ENCODE data around the gene TANC1. TPM values are rescaled to one million over a fixed set of nuclear protein-coding genes. Genes with fewer than 3 reads are reported as not detected.

Gene TANC1
- total and polyA plus RNA-seq, 4 donors = 23.0 to 31.6 (median 25.0) TPM

DNA sequence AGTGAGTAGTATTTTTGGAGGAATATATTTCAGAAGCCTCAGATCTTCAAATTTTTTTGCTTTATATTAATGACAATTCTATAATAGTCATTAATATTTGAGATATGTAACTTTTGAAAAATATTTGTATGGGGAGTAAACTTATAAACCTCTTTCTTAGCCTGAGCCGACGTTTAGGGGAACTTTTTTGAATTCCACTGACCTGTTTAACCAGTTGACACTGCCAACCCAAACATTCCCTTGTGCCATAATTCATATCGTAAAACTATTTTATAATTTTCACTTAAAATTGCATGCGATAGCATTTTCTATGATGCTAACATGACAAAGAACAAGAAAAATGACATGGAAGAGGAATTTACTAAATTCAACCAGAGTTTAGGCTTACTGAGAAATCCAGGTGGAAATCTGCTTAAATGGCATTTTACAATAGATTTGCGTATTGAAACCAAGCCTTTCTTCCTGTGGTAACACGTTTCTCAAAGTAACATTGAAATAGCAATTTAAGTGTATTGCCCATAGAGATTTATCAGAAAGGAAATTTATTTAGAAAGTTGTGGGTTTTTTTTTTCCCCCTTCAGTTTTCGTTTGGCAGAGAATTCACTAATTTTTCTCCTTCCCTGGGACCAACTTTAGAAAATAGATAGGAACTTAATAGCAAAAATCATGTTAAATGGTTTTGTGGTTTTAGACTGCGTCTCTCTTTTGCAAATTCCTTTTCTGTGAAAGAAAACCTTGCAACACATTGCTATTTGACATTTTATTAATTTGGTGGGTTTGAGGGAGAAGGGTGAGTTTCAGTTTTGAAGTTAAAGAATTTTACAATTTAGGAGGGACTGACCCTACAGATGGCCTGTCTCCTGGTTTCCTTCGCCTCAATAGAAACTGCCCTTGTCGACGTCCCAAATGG, 77.4 kb downstream of the TANC1 start:
- Histone ChIP-seq H3K4me3 (ENCODE audit: low read depth, low read length) (no peak overlapping the region), H3K9me3 (ENCODE audit: control insufficient read depth, insufficient read depth, low read length) (no peaks in the 10 kb centered on the region), H3K4me1 (ENCODE audit: control insufficient read depth, insufficient read depth, low read length) (no peaks in the 10 kb centered on the region), H3K27ac (ENCODE audit: low read depth, low read length) (no peak overlapping the region), H3K27me3 (ENCODE audit: control insufficient read depth, insufficient read depth, low read length) (no peaks in the 10 kb centered on the region), H3K36me3 (ENCODE audit: control insufficient read depth, insufficient read depth, low read length) (no peaks in the 10 kb centered on the region)
- 82% methylated on average over 3 of the region's 11 CpGs for WGBS (ENCODE audit: insufficient coverage)
- DNase-seq (ENCODE audit: low read depth in 4 of 6, low spot score in 6 of 6) = no peak

DNA sequence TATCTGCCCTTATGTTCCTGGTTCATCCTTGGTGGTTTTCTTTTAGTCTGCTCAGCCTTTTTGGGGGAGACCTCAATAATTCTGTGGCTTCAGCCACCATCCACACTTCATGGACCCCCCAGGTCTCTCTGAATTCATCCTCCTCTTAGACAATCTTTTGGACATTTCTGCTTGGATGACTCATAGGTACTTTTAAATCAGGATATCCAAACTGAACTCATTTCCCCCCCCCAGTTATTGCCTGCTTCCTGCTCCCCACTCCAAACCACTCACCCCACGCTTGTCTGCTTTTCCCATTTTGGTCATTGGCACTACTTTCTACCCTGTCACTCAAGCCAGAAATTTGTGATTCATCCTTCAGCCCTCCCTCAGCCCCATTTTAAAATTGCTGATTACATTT, 78.5 kb downstream of the TANC1 start:
- Histone ChIP-seq H3K36me3 (ENCODE audit: control insufficient read depth, insufficient read depth, low read length) (no peaks in the 10 kb centered on the region), H3K4me1 (ENCODE audit: control insufficient read depth, insufficient read depth, low read length) (peaks cover 5% of the 10 kb centered on the region), H3K27ac (ENCODE audit: low read depth, low read length) (no peak overlapping the region), H3K4me3 (ENCODE audit: low read depth, low read length) (no peak overlapping the region), H3K27me3 (ENCODE audit: control insufficient read depth, insufficient read depth, low read length) (no peaks in the 10 kb centered on the region), H3K9me3 (ENCODE audit: control insufficient read depth, insufficient read depth, low read length) (no peaks in the 10 kb centered on the region)
- 92% methylated on average over 1 of the region's 1 CpG for WGBS (ENCODE audit: insufficient coverage)
- no peak for DNase-seq (ENCODE audit: low read depth in 4 of 6, low spot score in 6 of 6)

DNA sequence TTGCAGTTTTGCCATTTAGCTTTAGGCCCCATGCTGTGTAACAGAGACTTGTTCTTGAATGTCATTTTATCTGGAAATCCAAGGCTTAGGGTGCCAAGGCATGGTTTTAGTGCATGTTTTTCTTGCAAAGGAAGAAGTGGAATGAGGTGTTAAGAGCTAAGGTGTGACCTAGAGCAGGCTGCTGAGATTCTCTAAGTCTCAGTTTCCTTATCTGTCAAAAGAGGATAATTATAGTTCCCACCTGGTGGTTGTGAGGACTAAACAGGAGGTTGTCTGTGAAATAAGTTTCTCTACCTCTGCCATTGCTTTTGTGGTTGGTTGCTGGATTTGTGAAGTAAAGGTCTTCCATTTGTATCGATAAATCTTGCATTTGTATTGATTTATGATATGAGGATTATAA, 82.0 kb downstream of the TANC1 start:
- WGBS (ENCODE audit: insufficient coverage) = 71% methylated on average over 1 of the region's 1 CpG
- H3K27ac ChIP-seq (ENCODE audit: low read depth, low read length) = peak overlapping the region; percentile 37
- H3K36me3 ChIP-seq (ENCODE audit: control insufficient read depth, insufficient read depth, low read length) = no peaks in the 10 kb centered on the region
- H3K4me1 ChIP-seq (ENCODE audit: control insufficient read depth, insufficient read depth, low read length) = peaks cover 7% of the 10 kb centered on the region
- no peak overlapping the region for H3K4me3 ChIP-seq (ENCODE audit: low read depth, low read length)
- no peak for DNase-seq (ENCODE audit: low read depth in 4 of 6, low spot score in 6 of 6)
- no peaks in the 10 kb centered on the region for H3K27me3 ChIP-seq (ENCODE audit: control insufficient read depth, insufficient read depth, low read length)
- no peaks in the 10 kb centered on the region for H3K9me3 ChIP-seq (ENCODE audit: control insufficient read depth, insufficient read depth, low read length)

DNA sequence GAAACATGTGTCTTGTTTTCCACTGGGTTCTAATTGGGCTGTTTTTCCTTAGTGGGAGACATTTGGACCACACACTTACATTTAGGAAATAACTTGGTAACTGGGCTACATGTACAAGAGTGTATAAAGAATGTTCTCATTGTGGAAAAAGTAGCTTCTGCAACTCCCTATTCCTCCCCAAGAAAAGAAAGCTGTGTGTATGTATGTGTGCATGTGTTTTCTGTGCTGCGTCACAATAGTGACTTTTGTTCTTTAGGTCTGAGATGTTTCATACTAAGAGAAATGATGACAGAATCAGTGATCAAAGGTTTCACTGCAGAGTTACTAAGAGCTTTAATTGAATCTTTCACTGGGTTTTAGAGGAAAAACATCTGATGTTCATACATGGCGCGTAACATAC, 82.7 kb downstream of the TANC1 start:
- no peaks in the 10 kb centered on the region for H3K9me3 ChIP-seq (ENCODE audit: control insufficient read depth, insufficient read depth, low read length)
- peak in 1 of 6 donors; percentile 41 for DNase-seq (ENCODE audit: low read depth in 4 of 6, low spot score in 6 of 6)
- H3K4me3 ChIP-seq (ENCODE audit: low read depth, low read length) = no peak overlapping the region
- no peaks in the 10 kb centered on the region for H3K36me3 ChIP-seq (ENCODE audit: control insufficient read depth, insufficient read depth, low read length)
- H3K4me1 ChIP-seq (ENCODE audit: control insufficient read depth, insufficient read depth, low read length) = peaks cover 7% of the 10 kb centered on the region
- WGBS (ENCODE audit: insufficient coverage) = no CpG with 5 or more reads among the region's 3 CpGs
- peak overlapping the region; percentile 11 for H3K27ac ChIP-seq (ENCODE audit: low read depth, low read length)
- no peaks in the 10 kb centered on the region for H3K27me3 ChIP-seq (ENCODE audit: control insufficient read depth, insufficient read depth, low read length)

DNA sequence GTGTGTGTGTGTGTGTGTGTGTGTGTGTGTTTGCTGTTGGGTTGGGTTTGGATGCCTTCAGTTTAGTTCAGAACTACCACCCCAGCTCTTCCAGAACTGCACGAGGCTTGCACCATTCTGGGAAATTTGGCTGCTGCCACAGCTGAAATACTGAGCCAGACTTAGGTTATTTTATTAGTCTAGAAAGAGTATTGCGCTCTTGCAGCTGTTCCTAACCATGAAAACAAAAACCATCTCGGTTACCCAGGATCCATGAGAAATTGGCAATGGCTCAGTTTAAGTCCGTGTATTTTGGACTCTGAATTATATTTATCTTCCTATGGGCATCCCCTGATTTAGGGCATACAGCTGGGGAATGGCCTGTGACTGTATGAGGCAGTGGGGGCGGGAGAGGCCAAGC, 83.2 kb downstream of the TANC1 start:
- no peak overlapping the region for H3K27ac ChIP-seq (ENCODE audit: low read depth, low read length)
- no peak for DNase-seq (ENCODE audit: low read depth in 4 of 6, low spot score in 6 of 6)
- H3K4me3 ChIP-seq (ENCODE audit: low read depth, low read length) = no peak overlapping the region
- no peaks in the 10 kb centered on the region for H3K9me3 ChIP-seq (ENCODE audit: control insufficient read depth, insufficient read depth, low read length)
- no peaks in the 10 kb centered on the region for H3K27me3 ChIP-seq (ENCODE audit: control insufficient read depth, insufficient read depth, low read length)
- H3K4me1 ChIP-seq (ENCODE audit: control insufficient read depth, insufficient read depth, low read length) = peaks cover 7% of the 10 kb centered on the region
- H3K36me3 ChIP-seq (ENCODE audit: control insufficient read depth, insufficient read depth, low read length) = no peaks in the 10 kb centered on the region
- 58% methylated on average over 2 of the region's 5 CpGs for WGBS (ENCODE audit: insufficient coverage)

DNA sequence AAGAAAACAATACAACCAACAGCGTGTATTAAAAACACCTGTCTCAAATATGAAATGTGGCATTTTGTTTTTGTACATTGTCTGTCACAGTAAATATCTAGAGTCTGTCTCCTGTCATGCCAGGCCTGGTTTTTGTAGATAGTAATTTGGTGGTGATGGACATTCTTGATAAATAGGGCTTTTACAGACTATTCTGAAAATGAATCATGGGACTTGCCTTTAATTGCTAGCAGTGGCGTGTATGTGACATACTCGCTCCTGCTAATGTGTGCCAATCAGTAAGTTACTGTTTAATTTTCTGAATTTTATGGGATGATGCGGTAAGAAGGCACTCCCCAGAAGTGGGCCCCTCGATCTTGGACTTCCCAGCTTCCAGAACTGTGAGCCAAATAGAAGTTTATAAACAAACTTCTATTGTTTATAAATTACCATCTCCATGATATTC, 83.7 kb downstream of the TANC1 start:
- peaks cover 7% of the 10 kb centered on the region for H3K4me1 ChIP-seq (ENCODE audit: control insufficient read depth, insufficient read depth, low read length)
- H3K27me3 ChIP-seq (ENCODE audit: control insufficient read depth, insufficient read depth, low read length) = no peaks in the 10 kb centered on the region
- H3K9me3 ChIP-seq (ENCODE audit: control insufficient read depth, insufficient read depth, low read length) = no peaks in the 10 kb centered on the region
- WGBS (ENCODE audit: insufficient coverage) = 73% methylated on average over 2 of the region's 5 CpGs
- no peaks in the 10 kb centered on the region for H3K36me3 ChIP-seq (ENCODE audit: control insufficient read depth, insufficient read depth, low read length)
- DNase-seq (ENCODE audit: low read depth in 4 of 6, low spot score in 6 of 6) = no peak
- no peak overlapping the region for H3K27ac ChIP-seq (ENCODE audit: low read depth, low read length)
- H3K4me3 ChIP-seq (ENCODE audit: low read depth, low read length) = no peak overlapping the region

DNA sequence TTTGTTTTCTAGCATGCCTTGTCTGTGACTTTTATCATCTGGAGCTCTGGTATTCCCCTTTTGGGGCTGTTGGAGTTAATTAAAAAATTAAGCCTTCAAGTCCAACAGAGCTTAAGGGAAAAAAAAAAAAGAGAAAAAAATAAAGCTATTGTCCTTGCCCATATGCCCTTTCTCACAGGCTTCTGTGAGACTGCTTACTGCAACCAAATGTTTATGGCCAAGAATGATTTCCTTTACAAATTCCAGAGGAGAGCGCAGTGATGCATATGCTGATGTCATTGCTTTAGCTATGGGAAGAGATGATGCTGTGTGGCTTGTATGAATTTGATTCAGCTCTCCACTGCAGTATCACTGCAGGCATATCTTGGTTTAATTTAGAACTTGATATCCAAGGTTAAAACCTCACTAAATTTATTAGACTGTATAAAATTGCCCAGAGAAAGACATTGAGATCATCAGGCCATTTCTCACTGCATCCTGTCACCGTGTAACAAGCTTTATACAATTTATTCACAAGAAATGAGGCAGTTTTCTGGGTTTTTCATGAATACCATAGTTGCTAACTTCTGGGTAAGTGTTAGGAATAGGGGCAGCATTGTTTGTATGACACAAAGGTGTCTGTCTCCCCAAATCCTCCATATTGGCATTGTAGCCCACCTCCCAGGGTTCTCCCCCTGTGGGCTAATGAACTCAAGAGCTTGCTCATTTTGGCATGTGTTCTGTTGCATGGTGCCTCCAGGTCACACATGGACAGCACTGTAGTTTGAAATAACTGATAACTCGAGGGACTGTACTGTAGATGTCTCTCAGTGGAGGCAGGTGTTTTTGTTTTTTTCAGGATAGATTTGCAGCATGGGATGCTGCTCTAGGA, 85.0 kb downstream of the TANC1 start:
- Histone ChIP-seq H3K27me3 (ENCODE audit: control insufficient read depth, insufficient read depth, low read length) (no peaks in the 10 kb centered on the region), H3K27ac (ENCODE audit: low read depth, low read length) (peak overlapping the region; percentile 65), H3K4me3 (ENCODE audit: low read depth, low read length) (no peak overlapping the region), H3K9me3 (ENCODE audit: control insufficient read depth, insufficient read depth, low read length) (no peaks in the 10 kb centered on the region), H3K36me3 (ENCODE audit: control insufficient read depth, insufficient read depth, low read length) (no peaks in the 10 kb centered on the region), H3K4me1 (ENCODE audit: control insufficient read depth, insufficient read depth, low read length) (peaks cover 7% of the 10 kb centered on the region)
- 67% methylated on average over 1 of the region's 3 CpGs for WGBS (ENCODE audit: insufficient coverage)
- DNase-seq (ENCODE audit: low read depth in 4 of 6, low spot score in 6 of 6) = peak in 2 of 6 donors; percentile 33 to 71

DNA sequence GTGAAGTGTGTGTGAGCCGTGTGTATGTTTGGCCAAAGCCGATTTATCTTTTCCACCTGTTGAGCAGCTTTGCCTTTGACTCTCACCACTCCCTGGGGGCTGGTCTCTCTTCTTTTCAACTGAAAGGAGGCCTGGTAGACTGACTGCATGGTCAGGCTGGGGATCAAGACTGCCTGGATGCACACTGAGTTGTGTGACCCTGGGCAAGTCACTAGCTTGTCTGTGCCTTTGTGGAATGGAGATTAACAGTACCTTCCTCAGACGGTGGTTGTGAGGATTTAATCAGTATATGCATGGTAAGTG, 85.5 kb downstream of the TANC1 start:
- Histone ChIP-seq H3K4me1 (ENCODE audit: control insufficient read depth, insufficient read depth, low read length) (peaks cover 7% of the 10 kb centered on the region), H3K27me3 (ENCODE audit: control insufficient read depth, insufficient read depth, low read length) (no peaks in the 10 kb centered on the region), H3K27ac (ENCODE audit: low read depth, low read length) (peak overlapping the region; percentile 65), H3K9me3 (ENCODE audit: control insufficient read depth, insufficient read depth, low read length) (no peaks in the 10 kb centered on the region), H3K4me3 (ENCODE audit: low read depth, low read length) (no peak overlapping the region), H3K36me3 (ENCODE audit: control insufficient read depth, insufficient read depth, low read length) (no peaks in the 10 kb centered on the region)
- no peak for DNase-seq (ENCODE audit: low read depth in 4 of 6, low spot score in 6 of 6)
- 57% methylated on average over 1 of the region's 3 CpGs for WGBS (ENCODE audit: insufficient coverage)

DNA sequence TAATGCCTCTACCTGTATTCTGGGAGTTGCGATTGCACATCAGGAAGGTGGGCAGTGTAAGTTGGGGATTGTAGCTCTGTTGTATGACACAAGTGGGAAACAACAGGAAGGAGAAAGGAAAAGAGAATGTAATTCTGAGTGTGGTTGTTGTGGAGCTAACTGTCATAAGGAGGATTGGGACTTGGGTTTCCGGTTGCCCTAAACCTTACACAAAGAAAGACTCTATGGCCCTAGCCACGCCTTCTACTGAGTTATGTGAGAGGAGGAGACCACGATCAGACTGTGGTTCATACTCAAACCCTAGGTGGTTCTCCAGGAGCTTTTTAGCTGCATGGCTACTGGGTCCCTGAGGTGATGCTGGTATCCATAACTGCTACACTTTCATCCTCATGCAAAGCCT, 86.5 kb downstream of the TANC1 start:
- Histone ChIP-seq H3K4me1 (ENCODE audit: control insufficient read depth, insufficient read depth, low read length) (peaks cover 7% of the 10 kb centered on the region), H3K4me3 (ENCODE audit: low read depth, low read length) (no peak overlapping the region), H3K27ac (ENCODE audit: low read depth, low read length) (no peak overlapping the region), H3K9me3 (ENCODE audit: control insufficient read depth, insufficient read depth, low read length) (no peaks in the 10 kb centered on the region), H3K36me3 (ENCODE audit: control insufficient read depth, insufficient read depth, low read length) (no peaks in the 10 kb centered on the region), H3K27me3 (ENCODE audit: control insufficient read depth, insufficient read depth, low read length) (no peaks in the 10 kb centered on the region)
- WGBS (ENCODE audit: insufficient coverage) = 100% methylated on average over 2 of the region's 4 CpGs
- DNase-seq (ENCODE audit: low read depth in 4 of 6, low spot score in 6 of 6) = no peak
